Measurements from ENCODE around the gene PAGE2B. TPM values are rescaled to one million over a fixed set of nuclear protein-coding genes. Genes with fewer than 3 reads are reported as not detected.

PAGE2B gene
- total RNA-seq, 2 experiments from 2014 or later = not detected

DNA sequence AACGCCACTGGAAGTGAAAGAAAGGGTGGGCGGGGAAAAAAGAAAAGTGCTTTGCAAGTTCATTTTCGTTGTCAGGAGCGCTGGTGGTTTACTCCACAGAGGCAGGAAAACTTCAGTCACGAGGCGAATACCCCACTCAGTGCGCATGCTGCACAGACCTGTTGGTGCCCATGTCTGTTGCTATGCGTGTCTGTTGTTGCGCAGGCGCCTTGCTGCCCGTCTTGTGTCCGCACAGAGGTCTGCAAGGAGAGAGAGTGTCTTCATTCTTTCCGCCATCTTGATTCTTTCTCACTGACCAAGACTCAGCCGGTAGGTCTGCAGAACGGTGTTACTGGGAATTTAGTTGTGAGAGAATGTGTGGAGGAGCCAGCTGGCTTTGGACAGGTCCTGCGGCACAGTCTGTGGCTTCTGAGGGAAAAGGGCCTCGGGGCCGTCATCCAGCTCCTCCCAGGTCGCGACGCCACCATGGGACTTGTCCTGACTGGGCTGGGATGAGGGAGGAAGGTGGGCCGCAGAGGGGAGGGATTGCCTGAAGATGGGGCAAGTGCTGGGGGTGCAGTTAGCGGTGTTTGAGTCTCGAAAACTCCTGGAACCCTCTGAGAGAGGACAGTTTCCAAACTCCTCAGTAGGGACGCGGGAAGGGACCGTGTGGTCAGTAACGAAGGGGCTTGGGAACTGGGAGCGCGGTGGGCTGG, 14.1 kb downstream of the PAGE2B start, which contains the start of gene PAGE2:
PAGE2 (plus strand) TSS at position 224 of the 695 bp plus-strand sequence. CDS start 1,003 bp downstream, outside the sequence.
- Histone ChIP-seq H4K20me1 (ENCODE audit: insufficient read depth, low read length) (no peaks in the 10 kb centered on the region), H3K9me2 (ENCODE audit: insufficient read depth, low read length) (no peaks in the 10 kb centered on the region), H3K36me3 (ENCODE audit: insufficient read depth, low read length) (no peaks in the 10 kb centered on the region), H3K4me3 (ENCODE audit: low read depth, low read length, poor library complexity, severe bottlenecking) (no peak within 1 kb of the TSS), H3K4me1 (ENCODE audit: insufficient read depth, low read length, poor library complexity, severe bottlenecking) (no peaks in the 10 kb centered on the region), H3K4me2 (ENCODE audit: low read length) (no peak within 1 kb of the TSS), H3K79me2 (ENCODE audit: insufficient read depth, low read depth, low read length) (no peaks in the 10 kb centered on the region), H2AFZ (ENCODE audit: low read length) (no peak within 1 kb of the TSS), H3K9me3 (ENCODE audit: low read length) (no peaks in the 10 kb centered on the region), H3K27ac (ENCODE audit: low read depth, low read length, poor library complexity, severe bottlenecking) (no peak within 1 kb of the TSS)
- ChIA-PET POLR2A (no interaction called here), CTCF (ENCODE audit: unreplicated experiment) (no interaction called here)
- BruUV-seq (replicated peaks) = no TSS peak
- DNase-seq (ENCODE audit: low spot score) = no peak
- intact Hi-C loops (cut with micrococcal nuclease; ENCODE audit: unreplicated experiment) = no loop called here
- TF ChIP-seq, protein P1, sequence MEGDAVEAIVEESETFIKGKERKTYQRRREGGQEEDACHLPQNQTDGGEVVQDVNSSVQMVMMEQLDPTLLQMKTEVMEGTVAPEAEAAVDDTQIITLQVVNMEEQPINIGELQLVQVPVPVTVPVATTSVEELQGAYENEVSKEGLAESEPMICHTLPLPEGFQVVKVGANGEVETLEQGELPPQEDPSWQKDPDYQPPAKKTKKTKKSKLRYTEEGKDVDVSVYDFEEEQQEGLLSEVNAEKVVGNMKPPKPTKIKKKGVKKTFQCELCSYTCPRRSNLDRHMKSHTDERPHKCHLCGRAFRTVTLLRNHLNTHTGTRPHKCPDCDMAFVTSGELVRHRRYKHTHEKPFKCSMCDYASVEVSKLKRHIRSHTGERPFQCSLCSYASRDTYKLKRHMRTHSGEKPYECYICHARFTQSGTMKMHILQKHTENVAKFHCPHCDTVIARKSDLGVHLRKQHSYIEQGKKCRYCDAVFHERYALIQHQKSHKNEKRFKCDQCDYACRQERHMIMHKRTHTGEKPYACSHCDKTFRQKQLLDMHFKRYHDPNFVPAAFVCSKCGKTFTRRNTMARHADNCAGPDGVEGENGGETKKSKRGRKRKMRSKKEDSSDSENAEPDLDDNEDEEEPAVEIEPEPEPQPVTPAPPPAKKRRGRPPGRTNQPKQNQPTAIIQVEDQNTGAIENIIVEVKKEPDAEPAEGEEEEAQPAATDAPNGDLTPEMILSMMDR (conservative IDR thresholded peaks at IDR 0.05; ENCODE audit: low read length) = no peak
- no peak for TF ChIP-seq EZH2phosphoT487 (IDR thresholded peaks at IDR 0.05; ENCODE audit: borderline replicate concordance, low read depth, low read length)

DNA sequence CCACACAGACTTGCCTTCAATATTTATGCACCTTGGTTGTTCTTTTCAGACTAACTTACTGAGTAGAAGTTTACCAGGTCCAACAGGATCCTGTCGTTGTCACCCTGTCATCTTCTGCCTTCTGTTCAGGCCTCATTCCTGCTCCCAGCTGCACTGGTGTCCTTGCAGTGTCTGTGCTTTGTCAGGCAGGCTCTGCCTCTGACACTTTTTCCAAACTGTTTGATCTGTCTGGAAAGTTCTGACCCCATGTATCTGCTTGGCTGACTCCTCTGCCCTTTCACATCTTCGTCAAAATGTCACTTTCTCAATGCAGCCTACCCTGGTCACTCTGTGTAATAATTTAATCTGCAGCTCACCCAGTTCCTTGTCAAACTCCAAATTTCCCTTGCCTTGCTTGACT, 23.9 kb downstream of the PAGE2B start:
- TF ChIP-seq EZH2phosphoT487 (IDR thresholded peaks at IDR 0.05; ENCODE audit: borderline replicate concordance, low read depth, low read length) = no peak
- TF ChIP-seq, protein P1 (conservative IDR thresholded peaks at IDR 0.05; ENCODE audit: low read length) = no peak
- no peak overlapping the region for H2AFZ ChIP-seq (ENCODE audit: low read length)
- DNase-seq (ENCODE audit: low spot score) = no peak
- H4K20me1 ChIP-seq (ENCODE audit: insufficient read depth, low read length) = no peaks in the 10 kb centered on the region
- no TSS peak for BruUV-seq (replicated peaks)
- H3K9me3 ChIP-seq (ENCODE audit: low read length) = no peaks in the 10 kb centered on the region
- no peaks in the 10 kb centered on the region for H3K9me2 ChIP-seq (ENCODE audit: insufficient read depth, low read length)
- ChIA-PET CTCF (ENCODE audit: unreplicated experiment) (no interaction called here), POLR2A (interaction anchor here (1.0 kb wide), 1 partner anchor 838 kb away, joined by 3 read pairs; no protein-coding TSS in a partner anchor)
- intact Hi-C loops (cut with micrococcal nuclease; ENCODE audit: unreplicated experiment) = no loop called here
- H3K79me2 ChIP-seq (ENCODE audit: insufficient read depth, low read depth, low read length) = no peaks in the 10 kb centered on the region
- no peak overlapping the region for H3K27ac ChIP-seq (ENCODE audit: low read depth, low read length, poor library complexity, severe bottlenecking)
- H3K36me3 ChIP-seq (ENCODE audit: insufficient read depth, low read length) = no peaks in the 10 kb centered on the region
- no peak overlapping the region for H3K4me2 ChIP-seq (ENCODE audit: low read length)
- no peak overlapping the region for H3K4me3 ChIP-seq (ENCODE audit: low read depth, low read length, poor library complexity, severe bottlenecking)
- no peaks in the 10 kb centered on the region for H3K4me1 ChIP-seq (ENCODE audit: insufficient read depth, low read length, poor library complexity, severe bottlenecking)

DNA sequence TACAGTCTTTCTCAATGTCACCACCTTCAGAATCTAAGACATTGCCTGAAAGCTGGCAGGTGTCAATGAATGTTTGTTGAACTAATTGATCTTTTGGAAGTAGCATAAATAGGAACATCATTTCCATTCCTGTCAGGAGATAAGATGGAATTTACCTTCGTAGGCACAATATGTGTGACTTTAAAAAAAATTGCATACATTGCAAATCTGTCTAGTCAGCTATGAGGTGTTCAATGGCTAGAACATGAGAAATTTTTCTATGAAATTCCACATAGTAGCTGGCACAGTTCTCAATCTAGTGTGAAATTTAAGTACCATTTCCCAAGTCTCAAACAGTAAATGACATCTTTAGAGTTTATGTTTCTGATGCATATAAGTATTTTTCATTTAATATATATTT, 24.3 kb downstream of the PAGE2B start:
- Histone ChIP-seq H3K36me3 (ENCODE audit: insufficient read depth, low read length) (no peaks in the 10 kb centered on the region), H3K4me1 (ENCODE audit: insufficient read depth, low read length, poor library complexity, severe bottlenecking) (no peaks in the 10 kb centered on the region), H2AFZ (ENCODE audit: low read length) (no peak overlapping the region), H3K4me3 (ENCODE audit: low read depth, low read length, poor library complexity, severe bottlenecking) (no peak overlapping the region), H4K20me1 (ENCODE audit: insufficient read depth, low read length) (no peaks in the 10 kb centered on the region), H3K79me2 (ENCODE audit: insufficient read depth, low read depth, low read length) (no peaks in the 10 kb centered on the region), H3K9me2 (ENCODE audit: insufficient read depth, low read length) (no peaks in the 10 kb centered on the region), H3K27ac (ENCODE audit: low read depth, low read length, poor library complexity, severe bottlenecking) (no peak overlapping the region), H3K9me3 (ENCODE audit: low read length) (no peaks in the 10 kb centered on the region), H3K4me2 (ENCODE audit: low read length) (no peak overlapping the region)
- TF ChIP-seq, protein P1 (conservative IDR thresholded peaks at IDR 0.05; ENCODE audit: low read length) = no peak
- no peak for TF ChIP-seq EZH2phosphoT487 (IDR thresholded peaks at IDR 0.05; ENCODE audit: borderline replicate concordance, low read depth, low read length)
- ChIA-PET CTCF (ENCODE audit: unreplicated experiment) (no interaction called here), POLR2A (interaction anchor here (1.0 kb wide), 1 partner anchor 839 kb away, joined by 3 read pairs; no protein-coding TSS in a partner anchor)
- DNase-seq (ENCODE audit: low spot score) = no peak
- intact Hi-C loops (cut with micrococcal nuclease; ENCODE audit: unreplicated experiment) = no loop called here
- BruUV-seq (replicated peaks) = no TSS peak
